Midbrain (tissue), 1 donor: ENCODE measurements around the gene TMEM53.

Experiments used
- DNase-seq: peaks from one replicate; lab custom pipeline; 2025; lab: John Stamatoyannopoulos, UW

Gene TMEM53

DNA sequence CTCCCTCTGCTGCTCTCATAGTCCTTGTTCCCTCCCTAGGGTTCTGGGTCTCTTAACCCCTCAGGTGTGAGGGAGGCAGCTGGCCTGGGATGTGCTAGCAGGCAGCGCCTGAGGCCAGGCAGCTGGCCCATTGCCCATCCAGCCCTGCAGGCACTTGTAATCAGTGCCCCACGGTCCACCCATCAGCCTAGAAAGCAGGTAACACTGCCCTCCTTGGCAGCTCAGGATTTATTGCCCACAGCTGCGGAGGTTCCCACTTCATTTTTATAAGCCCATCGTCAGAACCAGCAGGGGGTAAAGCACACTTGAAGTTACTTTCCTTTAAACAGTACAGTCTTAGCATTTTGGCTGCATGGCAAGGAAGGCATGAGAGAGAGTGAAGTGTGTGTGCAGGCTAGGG is 70.6 kb downstream of the TMEM53 start:
- no peak for DNase-seq
